OCI-LY1 (cell line): ENCODE data around the gene NDUFB11.
"Not testable (repeated sequence)": the region's sequence is repeated elsewhere in the genome, so short reads cannot be mapped to it uniquely, and the experiment has no call there.

Source experiments
- H2AFZ ChIP-seq: fragments of 200-600 bp; sonication (generic), shearing (Covaris generic); 2 replicates; pipeline ENCODE4 v1.6.0; 2014; ENCODE audit warnings: antibody characterized with exemption, mild to moderate bottlenecking, low read length
- H3F3A ChIP-seq: fragments of 200-600 bp; sonication (generic), shearing (Covaris generic); 2 replicates; pipeline ENCODE4 v1.6.0; 2014; ENCODE audit warnings: mild to moderate bottlenecking, antibody characterized with exemption, low read length, moderate library complexity; ENCODE audit not compliant: insufficient read depth
- H3K27ac ChIP-seq: fragments of 200-600 bp; sonication (generic); 2 replicates; pipeline ENCODE4 v1.5.1; 2014; ENCODE audit warnings: low read length, mixed run types, mild to moderate bottlenecking, low read depth; ENCODE audit not compliant: poor library complexity, severe bottlenecking
- H3K27me3 ChIP-seq: fragments of 200-600 bp; sonication (generic); 2 replicates; pipeline ENCODE4 v1.6.0; 2014; ENCODE audit warnings: antibody characterized with exemption, mild to moderate bottlenecking, low read length, moderate library complexity; ENCODE audit not compliant: insufficient read depth
- H3K36me3 ChIP-seq: fragments of 200-600 bp; sonication (generic); 2 replicates; pipeline ENCODE4 v1.6.1; 2014; ENCODE audit warnings: mild to moderate bottlenecking, antibody characterized with exemption, low read length, moderate library complexity, mixed read lengths; ENCODE audit not compliant: insufficient read depth
- H3K4me1 ChIP-seq: fragments of 200-600 bp; sonication (generic); 2 replicates; pipeline ENCODE4 v1.5.1; 2014; ENCODE audit warnings: mild to moderate bottlenecking, low read length, moderate library complexity; ENCODE audit not compliant: insufficient read depth, severe bottlenecking
- H3K4me2 ChIP-seq: fragments of 200-600 bp; sonication (generic), shearing (Covaris generic); 2 replicates; pipeline ENCODE4 v1.6.1; 2014; ENCODE audit warnings: low read length
- H3K4me3 ChIP-seq: fragments of 200-600 bp; sonication (generic); 2 replicates; pipeline ENCODE4 v1.5.1; 2014; ENCODE audit warnings: low read length, low read depth, mild to moderate bottlenecking, mixed read lengths; ENCODE audit not compliant: poor library complexity, severe bottlenecking
- H3K79me2 ChIP-seq: fragments of 200-600 bp; shearing (Covaris generic); 2 replicates; pipeline ENCODE4 v1.6.1; 2016; ENCODE audit warnings: mixed run types, low read length, mixed read lengths; ENCODE audit not compliant: insufficient read depth
- H3K9ac ChIP-seq: fragments of 200-600 bp; sonication (generic), shearing (Covaris generic); 2 replicates; pipeline ENCODE4 v1.6.1; 2014; ENCODE audit warnings: mild to moderate bottlenecking, low read length, mixed read lengths
- H3K9me2 ChIP-seq: fragments of 200-600 bp; sonication (generic), shearing (Covaris generic); 2 replicates; pipeline ENCODE4 v1.6.1; 2014; ENCODE audit warnings: low read depth, mild to moderate bottlenecking, low read length, mixed read lengths
- H3K9me3 ChIP-seq: fragments of 200-600 bp; shearing (Covaris generic); 2 replicates; pipeline ENCODE4 v1.6.1; 2014; ENCODE audit warnings: low read length, mixed read lengths
- H4K20me1 ChIP-seq: fragments of 200-600 bp; sonication (generic), shearing (Covaris generic); 2 replicates; pipeline ENCODE4 v1.6.0; 2016; ENCODE audit warnings: mild to moderate bottlenecking, low read length; ENCODE audit not compliant: insufficient read depth
- CTCF ChIP-seq: fragments of 200-600 bp; sonication (generic), shearing (Covaris generic); IDR thresholded peaks from 2 replicates; pipeline ENCODE4 v1.5.1; 2017; ENCODE audit warnings: mild to moderate bottlenecking, antibody characterized with exemption, low read length, moderate library complexity, mixed read lengths
- EZH2 ChIP-seq: fragments of 200-600 bp; sonication (generic), shearing (Covaris generic); IDR thresholded peaks from 2 replicates; pipeline ENCODE4 v1.8.0; 2017; ENCODE audit warnings: borderline replicate concordance, mixed run types, mild to moderate bottlenecking, antibody characterized with exemption, low read length, moderate library complexity, mixed read lengths

Gene NDUFB11

GRCh38 chrX:47112316-47112954 is 32.1 kb downstream of the NDUFB11 start:
- Histone ChIP-seq H2AFZ (no peak overlapping the region), H3K27ac (no peak overlapping the region), H3K4me2 (no peak overlapping the region)

GRCh38 chrX:47110936-47111615 is 33.4 kb downstream of the NDUFB11 start:
- H4K20me1 ChIP-seq, H3K36me3 ChIP-seq, H3K9me3 ChIP-seq, H2AFZ ChIP-seq, H3K79me2 ChIP-seq, H3K4me3 ChIP-seq, H3K27me3 ChIP-seq, H3K9ac ChIP-seq, H3K4me1 ChIP-seq, H3K4me2 ChIP-seq, H3K27ac ChIP-seq, H3F3A ChIP-seq, H3K9me2 ChIP-seq: not testable (repeated sequence)

More at GRCh38 chrX:47112316-47112954, 32.1 kb downstream of the NDUFB11 start:
- Histone ChIP-seq H3K9ac (no peak overlapping the region), H3K79me2 (no peaks in the 10 kb centered on the region), H3K4me1 (no peaks in the 10 kb centered on the region), H3K36me3 (no peaks in the 10 kb centered on the region), H3K9me3 (no peaks in the 10 kb centered on the region), H3K9me2 (no peaks in the 10 kb centered on the region), H3K27me3 (no peaks in the 10 kb centered on the region), H3K4me3 (no peak overlapping the region), H3F3A (no peaks in the 10 kb centered on the region), H4K20me1 (no peaks in the 10 kb centered on the region)
- no peak for TF ChIP-seq EZH2
- TF ChIP-seq CTCF, result no peak

- Histone ChIP-seq H2AFZ (no peak overlapping the region), H3K9me3 (no peaks in the 10 kb centered on the region), H3K9me2 (no peaks in the 10 kb centered on the region), H3K27ac (no peak overlapping the region), H3K4me2 (no peak overlapping the region), H3F3A (no peaks in the 10 kb centered on the region), H3K27me3 (no peaks in the 10 kb centered on the region), H3K36me3 (no peaks in the 10 kb centered on the region), H3K4me3 (no peak overlapping the region), H3K4me1 (peaks cover 5% of the 10 kb centered on the region), H3K79me2 (no peaks in the 10 kb centered on the region), H3K9ac (no peak overlapping the region), H4K20me1 (no peaks in the 10 kb centered on the region)
- TF ChIP-seq EZH2 (no peak), CTCF (no peak)
These were observed 43.3 kb downstream of the NDUFB11 start for GRCh38 chrX:47101206-47101605.
